NCI-H2196 treated with DMSO at 0.1 percent for 48 hours (cell line): Measurements from ENCODE around the gene NUF2.
A peak's percentile ranks its signal among the peaks of the same experiment; 100 is the strongest.
"Not testable (repeated sequence)": the region's sequence is repeated elsewhere in the genome, so short reads cannot be mapped to it uniquely, and the experiment has no call there.

Experiments used
- DNase-seq: peaks from one replicate; lab custom pipeline; 2025; ENCODE audit not compliant: unreplicated experiment; lab: John Stamatoyannopoulos, UW

The NUF2 gene

DNA sequence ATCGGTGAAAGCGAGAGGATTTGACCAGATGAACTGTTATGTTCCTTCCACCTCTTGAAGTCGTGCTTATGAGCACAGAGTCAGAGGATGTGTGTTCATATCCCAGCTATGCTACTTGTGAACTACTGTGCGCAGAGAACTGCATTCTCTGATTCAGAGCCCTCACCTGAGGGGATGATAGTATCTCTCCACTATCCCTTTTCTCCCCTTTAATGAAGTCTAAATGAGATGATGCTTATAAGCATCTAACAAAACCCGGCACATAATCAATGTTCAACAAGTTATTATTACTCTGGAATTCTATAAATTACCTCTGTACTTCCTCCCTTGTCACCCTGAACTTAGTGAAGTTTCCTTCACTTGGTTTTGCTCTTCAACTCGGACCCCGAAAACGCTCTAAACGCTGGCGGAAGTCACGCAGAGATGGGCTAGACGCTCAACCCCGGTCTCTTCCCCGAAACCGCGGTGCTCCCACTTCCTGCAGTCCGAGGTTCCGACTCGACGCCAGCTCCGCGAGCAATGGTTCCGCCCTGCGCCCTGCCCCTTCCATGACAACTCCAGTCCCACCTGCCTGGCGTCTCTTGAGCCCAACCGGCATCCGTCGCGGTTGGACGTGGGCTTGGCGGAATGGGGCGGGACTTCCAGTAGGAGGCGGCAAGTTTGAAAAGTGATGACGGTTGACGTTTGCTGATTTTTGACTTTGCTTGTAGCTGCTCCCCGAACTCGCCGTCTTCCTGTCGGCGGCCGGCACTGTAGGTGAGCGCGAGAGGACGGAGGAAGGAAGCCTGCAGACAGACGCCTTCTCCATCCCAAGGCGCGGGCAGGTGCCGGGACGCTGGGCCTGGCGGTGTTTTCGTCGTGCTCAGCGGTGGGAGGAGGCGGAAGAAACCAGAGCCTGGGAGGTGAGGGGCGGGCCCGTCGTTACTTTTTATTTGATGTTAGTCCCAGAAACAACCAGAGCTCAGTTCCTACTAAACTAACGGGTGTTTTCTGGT is at the start of gene NUF2:
Gene NUF2, plus strand, starts transcription at position 644 of the 995 bp plus-strand sequence. CDS start 4,098 bp downstream, outside the sequence.
- DNase-seq = peak; percentile 95

GRCh38 chr1:163273766-163274441 is 47.9 kb upstream of the NUF2 start:
- no peak for DNase-seq

DNA sequence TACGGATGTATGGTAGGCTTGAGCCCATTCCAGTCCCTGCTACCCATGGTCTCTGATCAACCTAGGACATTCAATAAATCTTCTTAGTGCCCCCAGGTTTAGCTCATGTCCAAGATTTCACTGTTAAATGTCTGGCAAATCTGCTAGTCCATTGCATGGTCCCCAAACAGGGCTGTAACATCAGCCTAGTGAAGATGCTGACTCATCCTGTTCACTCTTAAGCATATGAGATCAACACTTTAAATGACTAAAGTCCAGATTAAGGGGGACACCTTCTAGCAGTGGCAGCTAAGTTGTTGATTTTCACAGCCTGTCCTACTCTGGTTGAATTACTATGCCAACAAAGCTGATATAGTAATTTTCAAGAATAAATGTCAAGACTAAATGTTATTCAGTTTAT is 46.5 kb upstream of the NUF2 start:
- no peak for DNase-seq

- no peak for DNase-seq
Observed at GRCh38 chr1:163278602-163279001, 43.2 kb upstream of the NUF2 start.

GRCh38 chr1:163284867-163285266 is 36.9 kb upstream of the NUF2 start:
- not testable (repeated sequence) for DNase-seq

DNA sequence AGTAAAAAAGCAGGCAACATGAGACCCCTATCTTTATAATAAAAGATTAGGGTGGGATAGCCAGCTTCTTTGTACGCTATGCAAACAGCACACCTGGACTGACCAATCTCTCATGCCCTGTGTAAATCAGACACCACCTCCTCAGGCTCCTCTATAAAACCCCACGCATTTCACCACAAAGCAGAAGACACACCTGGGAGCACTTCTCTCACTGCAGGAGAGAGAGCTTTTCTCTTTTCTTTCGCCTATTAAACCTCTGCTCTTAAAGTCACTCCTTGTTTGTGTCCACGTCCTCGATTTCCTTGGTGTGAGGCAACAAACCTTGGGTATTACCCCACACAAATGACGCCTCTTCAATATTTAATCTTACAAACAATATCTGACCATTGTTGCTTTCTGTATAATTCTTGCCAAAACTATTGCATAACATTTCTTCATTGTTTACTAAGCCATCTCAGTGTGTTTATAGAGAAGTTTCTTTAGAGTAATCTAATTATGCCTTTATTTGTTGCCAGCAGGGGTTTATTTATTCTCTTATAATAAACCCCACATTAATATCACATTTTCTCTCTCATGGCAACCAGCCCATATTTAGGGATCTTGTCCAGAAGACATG is 31.6 kb upstream of the NUF2 start:
- peak; percentile 44 for DNase-seq

DNA sequence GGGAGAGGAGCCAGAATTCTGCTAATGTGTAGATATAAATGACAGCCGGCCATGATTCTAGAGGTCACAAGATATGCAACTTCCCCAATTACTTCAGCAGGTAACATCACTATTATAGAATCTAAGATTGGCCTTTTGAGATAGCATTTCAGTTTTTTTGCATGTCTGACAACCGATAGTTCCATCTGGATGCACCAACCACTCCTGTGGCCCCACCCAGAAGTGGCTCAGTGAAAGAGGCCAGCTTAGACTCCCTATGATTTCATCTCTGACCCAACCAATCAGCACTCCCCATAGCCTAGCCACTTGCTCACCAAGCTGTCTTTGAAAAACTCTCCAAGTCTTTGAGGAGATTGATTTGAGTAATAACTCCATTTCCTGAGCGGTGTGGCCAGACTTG is 30.3 kb upstream of the NUF2 start:
- DNase-seq = no peak

DNA sequence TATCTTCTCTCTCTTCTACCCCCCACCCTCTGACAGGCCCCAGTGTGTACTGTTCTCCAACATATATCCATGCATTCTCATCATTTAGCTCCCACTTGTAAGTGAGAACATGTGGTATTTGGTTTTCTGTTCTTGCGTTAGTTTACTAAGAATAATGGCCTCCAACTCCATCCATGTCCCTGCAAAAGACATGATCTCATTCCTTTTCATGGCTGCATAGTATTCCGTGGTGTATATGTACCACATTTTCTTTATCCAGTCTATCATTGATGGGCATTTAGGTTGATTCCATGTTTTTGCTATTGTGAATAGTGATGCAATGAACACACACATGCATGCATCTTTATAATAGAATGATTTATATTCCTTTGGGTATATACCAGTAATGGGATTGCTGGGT is 29.6 kb upstream of the NUF2 start:
- DNase-seq = not testable (repeated sequence)

DNA sequence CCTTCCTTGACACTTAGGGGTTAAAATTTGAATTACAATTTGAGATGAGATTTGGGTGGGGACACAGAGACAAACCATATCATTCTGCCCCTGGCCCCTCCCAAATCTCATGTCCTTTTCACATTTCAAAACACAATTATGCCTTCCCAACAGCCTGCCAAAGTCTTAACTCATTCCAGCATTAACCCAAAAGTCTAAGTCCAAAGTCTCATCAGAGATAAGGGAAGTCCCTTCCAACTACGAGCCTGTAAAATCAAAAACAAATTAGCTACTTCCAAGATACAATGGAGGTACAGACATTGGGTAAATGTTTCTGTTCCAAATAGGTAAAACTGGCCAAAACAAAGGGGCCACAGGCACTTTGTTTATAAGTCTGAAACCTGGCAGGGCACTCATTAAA is 28.3 kb upstream of the NUF2 start:
- DNase-seq = not testable (repeated sequence)

- DNase-seq = no peak
Observed at GRCh38 chr1:163295949-163296348, 25.8 kb upstream of the NUF2 start.

DNA sequence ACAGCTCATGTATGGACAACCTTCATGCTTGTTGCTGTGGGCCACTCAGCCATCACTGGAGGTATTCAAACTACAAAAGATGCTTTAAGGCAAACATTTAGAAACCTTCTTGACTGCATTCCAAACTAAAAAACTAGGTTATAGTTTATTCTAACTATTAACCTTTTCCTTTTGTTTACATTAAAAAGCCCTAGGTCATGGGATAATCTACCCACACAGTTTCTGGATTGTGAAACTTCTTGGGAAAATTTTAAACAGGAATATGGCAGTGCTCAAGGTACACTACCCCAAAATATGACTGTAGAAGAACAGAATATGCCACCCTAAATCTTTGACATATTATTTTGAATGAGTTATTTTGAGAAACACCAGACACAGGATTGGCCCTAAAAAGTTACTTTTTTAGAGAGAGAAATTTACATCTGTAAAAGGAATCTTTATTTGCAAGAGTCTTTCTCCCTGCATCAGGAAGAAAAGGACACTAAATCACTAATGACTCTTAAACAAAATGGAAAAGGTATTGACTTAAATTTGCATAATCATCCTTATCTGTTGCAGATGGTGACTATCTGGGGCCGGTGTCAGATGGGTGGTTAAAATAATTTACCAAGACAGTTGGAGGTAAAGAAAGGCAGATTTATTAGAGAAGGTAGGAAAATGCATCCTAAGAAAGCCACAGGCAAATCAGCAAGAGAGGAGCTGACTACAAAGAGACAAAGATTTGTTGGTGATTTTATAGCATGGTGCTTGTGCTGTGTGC is 25.1 kb upstream of the NUF2 start:
- no peak for DNase-seq

- no peak for DNase-seq
Observed at GRCh38 chr1:163298365-163298764, 23.4 kb upstream of the NUF2 start.

DNA sequence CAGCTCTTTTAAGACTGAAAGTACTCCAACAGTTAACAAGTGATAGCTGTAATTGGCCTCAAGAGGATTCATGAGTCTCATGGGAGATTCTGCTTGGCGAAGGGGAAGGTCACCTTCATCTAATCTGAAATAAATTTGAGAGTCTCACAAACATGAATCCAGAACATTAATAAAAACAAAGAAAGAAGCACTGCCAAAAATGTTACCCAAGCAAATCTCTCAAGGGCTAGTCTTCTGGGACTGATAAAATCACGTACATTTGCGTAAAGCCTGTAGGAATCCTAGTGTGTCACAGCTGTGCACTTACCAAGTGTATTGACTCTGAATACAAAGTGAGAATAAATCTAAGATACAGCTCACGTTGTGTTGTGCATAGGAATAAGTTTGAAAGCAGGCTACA is 21.2 kb upstream of the NUF2 start:
- DNase-seq = no peak

DNA sequence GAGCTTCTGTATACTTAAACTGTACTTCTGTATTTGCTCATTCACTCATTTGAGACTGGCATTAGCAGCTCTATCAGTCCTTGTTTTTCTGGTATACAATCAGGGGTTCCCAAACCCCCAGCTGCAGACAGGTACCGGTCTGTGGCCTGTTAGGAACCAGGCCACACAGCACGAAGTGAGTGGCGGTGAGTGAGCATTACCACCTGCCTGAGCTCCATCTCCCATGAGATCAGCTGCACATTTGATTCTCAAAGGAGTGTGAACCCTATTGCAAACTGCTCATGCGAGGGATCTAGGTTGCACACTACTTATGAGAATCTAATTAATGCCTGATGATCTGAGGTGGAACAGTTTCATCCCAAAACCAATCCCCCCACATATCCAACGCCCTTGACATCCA is 18.2 kb upstream of the NUF2 start:
- no peak for DNase-seq

GRCh38 chr1:163305441-163305840 is 16.3 kb upstream of the NUF2 start:
- DNase-seq = no peak

DNA sequence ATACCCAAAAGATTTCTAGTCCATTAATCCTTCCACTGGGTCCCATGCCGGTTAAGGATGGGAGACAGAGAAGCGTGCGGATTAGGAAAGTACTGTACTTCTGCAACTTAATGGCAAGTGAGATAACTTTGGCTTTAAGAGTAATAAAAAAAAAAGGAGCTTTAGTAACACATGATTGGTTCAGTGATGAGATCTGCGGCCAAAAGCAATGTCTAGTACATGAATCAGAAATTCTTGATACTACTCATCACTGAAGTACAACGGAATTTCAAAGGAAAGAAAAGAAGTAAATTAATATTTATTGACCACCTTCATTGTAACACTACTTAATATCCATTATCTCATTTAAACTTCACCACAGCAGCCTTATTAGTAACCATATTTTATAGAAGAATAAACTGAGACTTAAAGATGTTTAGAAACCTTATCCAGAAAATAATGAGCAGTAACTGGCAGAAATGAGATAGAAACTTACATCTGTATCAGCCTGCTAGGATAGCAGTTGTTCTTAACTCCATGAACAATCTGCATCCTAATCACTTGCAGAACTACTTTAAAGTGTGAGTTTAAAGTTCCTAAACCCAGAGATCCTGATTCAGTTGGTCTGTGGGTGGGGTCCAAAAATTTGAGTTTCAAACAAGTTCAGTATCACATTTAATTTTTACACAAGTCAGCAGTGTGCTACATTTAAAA is 14.1 kb upstream of the NUF2 start:
- DNase-seq = no peak

DNA sequence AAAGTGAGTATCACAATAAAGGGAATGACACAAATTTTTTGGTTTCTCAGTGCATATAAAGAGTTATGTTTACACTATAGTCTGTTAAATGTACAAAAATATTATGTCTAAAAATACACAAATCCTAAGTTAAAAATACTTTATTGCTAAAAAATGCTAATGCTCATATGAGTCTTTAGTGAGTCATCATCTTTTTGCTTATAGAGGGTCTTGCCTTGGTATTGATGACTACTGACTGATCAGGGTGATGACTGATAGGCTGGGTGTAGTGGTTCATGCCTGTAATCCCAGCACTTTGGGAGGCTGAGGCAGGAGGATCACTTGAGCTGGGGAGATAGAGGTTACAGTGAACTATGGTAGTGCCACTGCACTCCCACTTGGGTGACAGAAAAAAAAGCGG is 12.9 kb upstream of the NUF2 start:
- no peak for DNase-seq

- peak; percentile 39 for DNase-seq
Observed at GRCh38 chr1:163315773-163316374, 5.9 kb upstream of the NUF2 start.

- DNase-seq = no peak
Observed at GRCh38 chr1:163320891-163321290, 863 bp upstream of the NUF2 start.

DNA sequence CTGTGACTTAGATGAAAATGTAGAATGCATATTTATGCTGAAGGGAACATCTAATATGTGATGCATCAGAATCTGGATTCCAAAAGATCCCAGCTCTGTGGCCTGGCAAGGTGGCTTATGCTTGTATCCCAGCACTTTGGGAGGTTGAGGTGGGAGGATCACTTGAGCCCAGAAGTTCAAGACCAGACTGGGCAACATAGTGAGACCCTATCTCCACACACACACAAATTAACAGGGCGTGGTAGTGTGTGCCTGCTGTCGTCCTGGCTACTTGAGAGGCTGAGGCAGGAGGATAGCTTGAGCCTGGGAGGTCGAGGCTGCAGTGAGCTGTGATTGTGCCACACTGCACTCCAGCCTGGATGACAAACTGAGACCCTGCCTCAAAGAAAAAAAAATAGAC is 1.6 kb downstream of the NUF2 start:
- not testable (repeated sequence) for DNase-seq
